Measurements from ENCODE around the gene SHB.

The SHB gene, protein sequence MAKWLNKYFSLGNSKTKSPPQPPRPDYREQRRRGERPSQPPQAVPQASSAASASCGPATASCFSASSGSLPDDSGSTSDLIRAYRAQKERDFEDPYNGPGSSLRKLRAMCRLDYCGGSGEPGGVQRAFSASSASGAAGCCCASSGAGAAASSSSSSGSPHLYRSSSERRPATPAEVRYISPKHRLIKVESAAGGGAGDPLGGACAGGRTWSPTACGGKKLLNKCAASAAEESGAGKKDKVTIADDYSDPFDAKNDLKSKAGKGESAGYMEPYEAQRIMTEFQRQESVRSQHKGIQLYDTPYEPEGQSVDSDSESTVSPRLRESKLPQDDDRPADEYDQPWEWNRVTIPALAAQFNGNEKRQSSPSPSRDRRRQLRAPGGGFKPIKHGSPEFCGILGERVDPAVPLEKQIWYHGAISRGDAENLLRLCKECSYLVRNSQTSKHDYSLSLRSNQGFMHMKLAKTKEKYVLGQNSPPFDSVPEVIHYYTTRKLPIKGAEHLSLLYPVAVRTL

GRCh38 chr9:38068701-38069628 lies at the start of gene SHB:
TSS of gene SHB (minus strand) at chr9:38069227. CDS start at chr9:38068645, 582 bp downstream.
- peak; percentile 87 for DNase-seq

DNA sequence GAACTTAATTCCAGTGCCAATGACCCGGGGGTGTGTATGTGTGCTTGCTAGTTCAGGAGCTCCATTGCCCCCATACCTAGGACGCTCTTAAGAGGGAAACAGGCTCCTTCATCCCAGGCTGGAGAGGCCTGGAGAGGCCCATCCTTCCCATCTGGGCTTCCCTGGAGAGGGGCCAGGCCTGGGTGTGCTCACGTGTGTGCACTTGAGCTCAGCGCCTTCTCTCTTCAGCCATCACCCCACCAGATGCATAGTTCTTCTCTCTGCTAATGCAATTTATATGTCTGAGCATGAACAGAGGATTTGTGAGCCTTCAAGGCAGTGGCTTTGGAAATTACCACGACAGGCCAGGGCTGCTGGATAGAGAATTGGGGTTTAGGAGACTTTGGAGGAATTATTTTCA lies 48.6 kb upstream of the SHB start:
- no peak for DNase-seq

DNA sequence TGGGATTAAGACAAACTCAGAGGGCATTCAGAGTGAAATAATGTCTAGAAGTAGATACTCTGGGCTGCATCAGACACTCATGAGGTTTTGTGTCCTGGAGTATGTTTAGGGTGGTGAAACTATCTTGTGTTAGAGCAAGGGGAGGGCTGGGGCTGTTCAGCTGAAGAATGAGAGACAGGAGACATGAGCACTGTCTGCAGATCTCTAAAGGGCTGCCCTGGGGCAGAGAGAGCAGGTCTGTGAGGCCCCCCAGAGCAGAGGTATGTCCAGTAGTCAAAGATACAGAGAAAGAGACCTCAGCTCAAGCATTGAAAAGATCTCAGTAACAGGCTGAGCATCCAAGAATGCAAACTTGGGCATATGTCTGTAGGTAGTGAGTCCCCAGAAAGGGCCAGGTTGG lies 45.9 kb upstream of the SHB start:
- no peak for DNase-seq

DNA sequence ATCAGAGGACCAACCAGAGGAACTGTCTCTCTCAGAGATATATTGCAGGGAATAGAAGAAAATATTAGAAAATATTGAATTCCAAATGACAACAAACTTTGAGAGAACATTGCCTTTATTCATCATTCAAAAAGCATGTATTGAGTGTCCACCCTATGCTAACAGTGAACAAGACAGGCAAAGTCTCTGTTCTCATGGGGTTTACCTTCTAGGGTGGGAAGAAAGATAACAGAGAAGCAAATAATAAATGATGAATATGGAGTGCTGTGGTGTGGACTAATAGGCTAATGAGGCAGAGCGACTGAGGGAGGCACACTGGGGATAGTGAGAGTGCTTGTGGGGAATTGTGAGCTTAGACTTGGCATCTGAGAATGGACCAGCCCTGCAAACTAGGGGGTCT lies 43.4 kb upstream of the SHB start:
- DNase-seq = no peak

DNA sequence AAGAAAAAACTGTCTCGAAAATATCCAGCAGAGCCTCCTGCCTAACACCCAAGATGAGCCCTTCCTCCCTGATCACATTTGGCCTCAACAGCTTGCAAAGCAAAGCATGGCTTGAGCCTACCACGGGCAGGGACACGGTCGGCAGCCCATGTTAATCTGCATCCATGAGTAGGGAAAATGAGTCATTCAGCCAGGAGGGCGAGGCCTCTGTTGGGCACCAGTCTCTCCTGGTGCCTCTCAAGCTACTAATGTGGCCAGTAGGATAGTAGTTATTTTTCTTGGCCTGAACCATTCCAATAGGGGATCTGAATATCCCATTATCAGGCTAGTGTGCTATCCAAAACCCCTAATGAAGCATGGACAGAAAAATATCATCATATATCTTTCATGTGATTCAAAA lies 43.0 kb upstream of the SHB start:
- DNase-seq = no peak

DNA sequence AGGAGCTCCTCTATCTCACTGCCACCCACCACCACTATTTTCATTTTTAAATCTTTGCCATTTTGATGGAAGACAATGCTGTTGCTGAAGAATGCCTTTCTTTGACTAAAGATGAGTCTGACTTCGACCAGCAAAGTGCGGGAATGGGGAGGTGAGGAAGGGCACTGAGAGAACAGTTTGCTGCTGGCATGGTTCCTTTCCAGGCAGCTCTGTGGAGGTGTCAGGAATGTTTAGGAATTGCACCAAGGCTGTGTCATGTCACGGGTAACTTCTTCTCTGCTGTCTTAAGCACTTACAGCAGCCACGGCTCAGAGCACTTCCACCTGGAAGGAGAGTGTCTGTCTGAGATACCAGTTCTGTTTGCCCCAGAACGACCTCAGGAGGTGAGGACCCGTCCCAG lies 41.4 kb upstream of the SHB start:
- DNase-seq = no peak

GRCh38 chr9:38109601-38110000 lies 40.6 kb upstream of the SHB start:
- no peak for DNase-seq

GRCh38 chr9:38108326-38108725 lies 39.3 kb upstream of the SHB start:
- DNase-seq = no peak

DNA sequence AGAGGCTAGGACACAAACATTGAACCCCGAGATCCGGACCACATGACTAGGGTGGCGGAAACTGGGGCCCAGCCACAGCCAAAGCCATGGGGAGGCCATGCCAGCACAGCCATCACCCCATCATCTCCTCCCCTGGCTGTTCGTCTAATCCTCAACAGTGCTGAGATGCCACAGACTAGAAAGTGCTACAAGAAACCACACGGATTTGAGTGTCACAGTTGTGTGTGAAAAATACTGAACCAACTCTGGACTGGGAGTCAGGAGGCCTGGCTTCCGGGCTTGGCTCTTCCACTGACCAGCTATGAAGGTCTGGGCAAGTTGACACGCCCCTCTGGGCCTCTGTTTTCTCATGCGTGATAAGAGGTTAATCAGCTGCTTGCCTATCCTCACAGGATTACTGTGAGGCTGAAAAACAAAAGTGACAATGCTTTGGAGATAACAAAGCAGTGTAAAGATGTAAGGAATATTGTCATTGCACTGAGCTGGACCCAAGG lies 38.8 kb upstream of the SHB start:
- DNase-seq = no peak

GRCh38 chr9:38107405-38107804 lies 38.4 kb upstream of the SHB start:
- DNase-seq = no peak

DNA sequence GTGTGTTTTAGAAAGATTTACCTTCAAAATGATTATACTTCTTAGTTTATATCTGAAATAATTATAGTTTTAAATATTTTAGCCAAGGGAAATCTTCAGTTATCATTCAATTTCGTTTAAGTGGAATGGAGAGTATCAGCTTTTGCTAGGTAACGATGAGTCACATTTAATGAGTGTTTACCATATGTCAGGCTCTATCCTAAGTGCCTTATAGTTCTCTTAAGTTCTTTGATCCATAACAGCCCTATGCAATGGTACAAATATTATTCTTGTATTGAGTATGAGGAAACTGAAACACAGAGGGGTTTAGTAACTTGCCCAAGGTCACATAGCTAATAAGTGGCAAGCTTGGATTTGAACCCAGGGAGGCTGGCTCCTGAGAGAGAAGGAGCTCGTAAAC lies 37.5 kb upstream of the SHB start:
- DNase-seq = no peak

DNA sequence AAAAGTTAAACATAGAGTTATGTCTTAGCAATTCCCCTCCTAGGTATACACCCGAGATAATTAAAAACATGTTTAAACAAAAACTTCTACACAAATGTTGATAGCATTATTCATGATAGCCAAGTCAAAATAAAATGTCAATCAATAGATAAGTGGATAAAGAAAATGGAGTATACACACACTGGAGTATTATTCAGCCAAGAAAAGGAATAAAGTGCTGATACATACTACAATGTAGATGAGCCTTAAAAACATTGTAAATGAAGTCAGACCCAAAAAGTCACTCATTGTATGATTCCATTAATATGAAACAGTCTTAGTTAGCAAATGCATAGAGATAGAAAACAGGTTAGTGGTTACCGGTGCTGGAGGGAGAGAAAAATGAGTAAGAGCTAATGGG lies 34.3 kb upstream of the SHB start:
- no peak for DNase-seq

DNA sequence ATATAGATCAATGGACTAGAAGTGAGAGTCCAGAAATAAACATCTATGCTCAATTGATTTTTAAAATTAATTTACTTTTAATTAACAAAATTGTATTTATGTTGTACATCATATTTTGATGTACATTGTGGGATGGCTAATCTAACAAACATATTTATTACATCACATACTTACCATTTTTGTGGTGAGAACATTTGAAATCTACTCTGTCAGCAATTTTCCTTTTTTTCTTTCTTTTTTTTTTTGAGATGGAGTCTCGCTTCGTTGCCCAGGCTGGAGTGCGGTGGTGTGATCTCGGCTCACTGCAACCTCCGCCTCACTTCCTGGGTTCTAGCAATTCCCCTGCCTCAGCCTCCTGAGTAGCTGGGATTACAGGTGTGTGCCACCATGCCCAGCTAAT lies 32.4 kb upstream of the SHB start:
- DNase-seq = no peak

DNA sequence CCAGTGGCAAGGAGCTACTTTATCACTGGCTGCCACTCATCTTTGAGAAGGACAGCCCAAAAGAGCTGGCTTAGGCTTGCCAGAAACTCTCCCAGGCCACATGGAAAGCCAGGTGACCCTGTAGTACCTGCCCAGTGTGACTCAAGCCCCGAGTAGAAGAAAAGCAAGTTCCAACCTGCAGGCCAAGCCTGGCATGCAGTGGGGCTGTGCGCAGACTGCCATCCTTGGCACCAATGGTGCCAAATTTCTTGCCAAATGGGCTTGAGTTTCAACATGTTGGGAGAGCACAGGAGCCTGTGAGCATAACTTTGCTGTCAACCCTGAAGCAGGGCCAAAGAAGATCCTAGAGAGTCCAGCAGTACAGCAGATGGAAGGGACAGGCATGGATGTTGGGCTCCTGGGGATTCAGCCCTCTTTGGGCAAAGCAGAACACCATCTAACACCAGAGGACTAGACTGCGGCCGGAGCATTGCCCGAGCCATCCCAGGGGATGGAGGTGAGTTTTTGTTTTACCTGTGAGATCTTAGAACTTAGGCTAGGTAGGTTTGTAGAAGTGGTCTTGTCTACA lies 27.3 kb upstream of the SHB start:
- no peak for DNase-seq

DNA sequence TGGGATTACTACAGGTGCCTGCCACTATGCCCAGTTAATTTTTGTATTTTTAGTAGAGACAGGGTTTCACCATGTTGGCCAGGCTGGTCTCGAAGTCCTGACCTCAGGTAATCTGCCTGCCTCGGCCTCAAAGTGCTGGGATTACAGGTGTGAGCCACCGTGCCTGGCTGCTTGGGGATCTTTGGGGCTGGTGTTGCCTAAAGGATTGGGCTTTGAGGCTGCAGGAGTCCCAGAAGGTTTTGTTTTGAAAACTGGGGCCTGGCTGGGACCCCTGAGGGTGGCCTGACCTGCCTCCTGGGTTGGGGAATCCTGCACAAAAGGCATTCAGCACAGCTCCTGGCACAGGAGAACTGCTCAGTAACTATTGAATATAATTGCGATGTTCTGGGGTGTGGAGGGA lies 25.1 kb upstream of the SHB start:
- no peak for DNase-seq

DNA sequence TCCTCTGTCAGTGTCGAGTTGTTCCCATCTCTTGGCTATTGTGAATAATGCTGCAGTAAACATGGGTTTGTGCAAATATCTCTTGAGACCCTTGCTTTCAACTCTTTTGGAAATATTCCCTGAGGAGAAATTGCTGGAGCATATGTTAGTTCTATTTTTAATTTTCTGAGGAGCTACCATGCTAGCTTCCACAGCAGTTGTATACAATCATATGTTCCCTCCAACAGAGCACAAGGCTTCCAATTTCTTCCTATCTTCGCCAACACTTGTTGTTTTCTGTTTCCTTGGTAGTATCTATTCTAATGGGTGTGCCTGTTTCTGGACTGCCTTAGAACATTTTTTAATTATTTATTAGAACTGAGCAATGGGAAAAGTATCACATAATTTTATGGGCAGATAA lies 23.6 kb upstream of the SHB start:
- DNase-seq = no peak

DNA sequence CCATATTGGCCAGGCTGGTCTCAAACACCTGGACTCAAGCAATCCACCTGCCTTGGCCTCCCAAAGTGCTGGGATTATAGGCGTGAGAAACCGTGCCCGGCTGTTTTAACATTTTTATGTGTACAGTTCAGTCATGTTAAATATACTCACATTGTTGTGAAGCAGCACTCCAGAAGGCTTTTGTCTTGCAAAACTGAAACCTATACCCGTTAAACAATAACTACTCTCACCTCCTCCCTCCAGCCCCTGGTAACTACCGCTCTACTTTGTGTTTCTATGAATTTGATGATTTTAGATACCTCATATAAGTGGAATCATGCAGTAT lies 23.1 kb upstream of the SHB start:
- no peak for DNase-seq

DNA sequence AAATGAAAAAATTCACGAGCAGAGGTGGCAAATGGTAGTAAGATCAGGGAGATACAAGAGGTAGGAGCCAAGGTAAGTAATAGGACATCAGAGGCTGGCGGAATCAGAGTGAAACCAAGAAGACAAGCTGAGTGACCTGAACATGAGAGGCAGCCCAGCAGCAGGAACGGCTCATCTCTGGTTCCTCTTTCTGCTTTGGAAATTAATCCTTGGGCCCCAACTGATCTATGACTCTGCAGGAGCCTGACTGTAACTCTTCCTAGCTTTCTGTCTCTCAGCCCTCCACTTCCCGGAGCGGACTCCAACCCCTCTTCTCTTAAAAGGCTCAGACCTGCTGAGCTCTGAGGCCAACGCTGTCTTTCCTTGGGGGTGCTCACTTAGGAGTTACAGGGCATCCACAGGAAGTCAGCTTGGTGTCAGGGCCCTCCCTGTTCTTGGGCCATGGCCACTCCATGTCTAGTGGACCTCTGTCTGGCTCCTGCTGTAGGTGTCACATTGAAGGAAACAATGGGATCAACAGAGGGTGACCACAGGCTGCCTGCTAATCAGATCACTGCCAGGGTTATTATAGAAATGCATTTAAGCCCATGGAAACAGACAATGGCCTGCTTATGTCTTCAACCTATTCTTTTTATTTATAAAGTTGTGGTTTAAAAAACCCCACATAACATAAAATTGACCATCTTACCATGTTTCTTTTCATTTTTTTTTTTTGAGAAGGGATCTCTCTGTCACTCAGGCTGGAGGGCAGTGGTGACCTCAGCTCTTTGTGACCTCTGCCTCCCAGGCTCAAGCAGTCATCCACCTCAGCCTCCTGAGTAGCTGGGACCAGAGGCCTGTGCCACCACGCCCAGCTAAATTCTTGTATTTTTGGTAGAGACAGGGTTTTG lies 22.5 kb upstream of the SHB start:
- DNase-seq = no peak

DNA sequence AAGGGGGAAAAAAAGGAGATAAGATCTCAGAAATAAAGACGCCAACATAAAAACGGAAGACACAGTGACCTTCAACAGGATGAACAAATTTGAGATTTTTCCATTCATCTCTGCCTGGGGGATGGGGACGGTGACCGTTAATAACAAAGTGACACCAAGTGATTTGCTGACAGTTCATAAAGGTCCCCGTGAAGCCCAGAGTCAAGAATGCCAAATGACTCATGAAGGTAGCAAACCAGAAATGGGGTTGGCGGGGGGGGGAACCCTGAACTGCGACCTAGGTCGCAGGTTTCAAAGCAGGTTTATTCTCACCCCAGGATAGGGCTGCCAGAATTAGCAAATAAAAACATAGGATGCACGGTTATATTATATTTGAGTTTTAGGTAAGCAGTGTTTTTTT lies 21.1 kb upstream of the SHB start:
- DNase-seq = no peak

- DNase-seq = no peak
These were observed 20.5 kb upstream of the SHB start for GRCh38 chr9:38089387-38090165.
